Liver (tissue), 9 donors: ENCODE results near the gene TBC1D16. TPM values are rescaled to one million over a fixed set of nuclear protein-coding genes. Genes with fewer than 3 reads are reported as not detected.

Source experiments
- DNase-seq: peaks from one replicate; pipeline ENCODE4 v3.0.0-alpha.2; 2017; ENCODE audit warnings: low spot score
- H3K27ac ChIP-seq, 2 donors: one replicate each; pipeline ENCODE4 v1.7.0; 2013; ENCODE audit warnings: inconsistent platforms in 2 of 2, low read length in 2 of 2, control low read depth in 1 of 2, low read depth in 1 of 2, mild to moderate bottlenecking in 1 of 2
- H3K27me3 ChIP-seq, 4 donors: one replicate each; pipeline versions ENCODE4 v1.6.1 to v1.7.0; 2013; ENCODE audit warnings: low read length in 3 of 4, inconsistent platforms in 1 of 4, mild to moderate bottlenecking in 1 of 4, moderate library complexity in 1 of 4; ENCODE audit not compliant: control insufficient read depth in 4 of 4, insufficient read depth in 4 of 4
- H3K36me3 ChIP-seq, 4 donors: one replicate each; pipeline versions ENCODE4 v1.6.1 to v1.7.0; 2013; ENCODE audit warnings: low read length in 3 of 4, mild to moderate bottlenecking in 3 of 4, low read depth in 1 of 4, moderate library complexity in 1 of 4; ENCODE audit not compliant: control insufficient read depth in 4 of 4, insufficient read depth in 3 of 4
- H3K4me1 ChIP-seq, 4 donors: one replicate each; pipeline versions ENCODE4 v1.6.1 to v1.7.0; 2013; ENCODE audit warnings: low read length in 3 of 4, mild to moderate bottlenecking in 3 of 4, moderate library complexity in 1 of 4; ENCODE audit not compliant: control insufficient read depth in 4 of 4, insufficient read depth in 4 of 4
- H3K4me3 ChIP-seq, 3 donors: one replicate each; pipeline versions ENCODE4 v1.6.1 to v1.7.0; 2013; ENCODE audit warnings: low read length in 3 of 3, control low read depth in 1 of 3, low read depth in 1 of 3, mild to moderate bottlenecking in 1 of 3
- H3K9ac ChIP-seq, 2 donors: one replicate each; pipeline ENCODE4 v1.7.0; 2013; ENCODE audit warnings: low read length in 2 of 2, mild to moderate bottlenecking in 2 of 2, moderate library complexity in 2 of 2, control low read depth in 1 of 2, low read depth in 1 of 2
- H3K9me3 ChIP-seq, 4 donors: one replicate each; pipeline versions ENCODE4 v1.6.1 to v1.7.0; 2013; ENCODE audit warnings: low read length in 3 of 4; ENCODE audit not compliant: control insufficient read depth in 4 of 4
- ATF3 ChIP-seq: IDR thresholded peaks from 2 replicates; pipeline ENCODE4 v1.6.1; 2016; ENCODE audit warnings: antibody characterized with exemption
- CTCF ChIP-seq: fragments of 150-350 bp; IDR thresholded peaks from 2 replicates; pipeline ENCODE4 v1.5.1; 2017; ENCODE audit warnings: improper control_type of control experiment, low read depth, low read length; ENCODE audit not compliant: missing input control
- FOXA2 ChIP-seq: IDR thresholded peaks from 2 replicates; pipeline ENCODE4 v1.6.1; 2016; ENCODE audit warnings: antibody characterized with exemption
- GABPA ChIP-seq, 2 donors: IDR thresholded peaks in 1 of 2; conservative IDR thresholded peaks in 1 of 2; 2 replicates each; pipeline ENCODE4 v1.6.1; 2016; ENCODE audit warnings: antibody characterized with exemption in 2 of 2, mild to moderate bottlenecking in 1 of 2, moderate library complexity in 1 of 2
- JUND ChIP-seq, 2 donors: IDR thresholded peaks; 2 replicates each; pipeline ENCODE4 v1.6.1; 2016; ENCODE audit warnings: antibody characterized with exemption in 2 of 2
- MAX ChIP-seq: IDR thresholded peaks from 2 replicates; pipeline ENCODE4 v1.6.1; 2016; ENCODE audit warnings: antibody characterized with exemption
- RAD21 ChIP-seq, 2 donors: IDR thresholded peaks; 2 replicates each; pipeline ENCODE4 v1.6.1; 2016; ENCODE audit warnings: antibody characterized with exemption in 2 of 2, mild to moderate bottlenecking in 2 of 2
- REST ChIP-seq: IDR thresholded peaks from 2 replicates; pipeline ENCODE4 v1.6.1; 2016; ENCODE audit warnings: antibody characterized with exemption, mild to moderate bottlenecking
- ZBTB33 ChIP-seq: IDR thresholded peaks from 2 replicates; pipeline ENCODE4 v1.6.1; 2016; ENCODE audit warnings: antibody characterized with exemption
- WGBS: extraction: QIAGEN DNeasy Blood & Tissue Kit; methylation state at CpG from one replicate; pipeline ENCODE4 v1.1.7; 2013; 5-methylcytosine and 5-hydroxymethylcytosine counted together
- polyA plus RNA-seq, 2 donors: library from polyadenylated mRNA; stranded (reverse) in 1 of 2; unstranded in 1 of 2; fragments of 200-250 nt in 1 of 2; fragments of >200 nt in 1 of 2; fragmentation: Nextera tagmentation in 1 of 2; extraction: Ambion mirVana in 1 of 2; gene quantifications; one replicate each; pipeline versions ENCODE4 v1.2.1 to v1.2.3, GENCODE V29; 2013 to 2015
- total RNA-seq, 2 donors: library from RNA; depleted of rRNA; stranded (reverse); fragments of >200 nt; gene quantifications; one replicate each; pipeline ENCODE4 v1.2.3, GENCODE V29; 2014
- donor health status: healthy.
- donor health status: healthy.
- donor health status: healthy.
- donor health status: healthy.
- donor health status: healthy.

The TBC1D16 gene
- total and polyA plus RNA-seq, 4 donors: 3.4 to 29.5 (median 4.7) TPM

GRCh38 chr17:80007939-80008338, 27.7 kb downstream of the TBC1D16 start:
- no peaks in the 10 kb centered on the region for H3K27me3 ChIP-seq

More at GRCh38 chr17:80007939-80008338, 27.7 kb downstream of the TBC1D16 start:
- H3K36me3 ChIP-seq: peaks cover 0 to 6% (median 2%) of the 10 kb centered on the region in 4 donors
- DNase-seq: no peak
- TF ChIP-seq CTCF (no peak), FOXA2 (no peak), REST (no peak), ATF3 (no peak), RAD21 (IDR thresholded peaks at IDR 0.05) (no peak), MAX (no peak), GABPA (IDR thresholded peaks at IDR 0.05 in 1 of 2, conservative IDR thresholded peaks at IDR 0.05 in 1 of 2) (no peak), ZBTB33 (no peak), JUND (IDR thresholded peaks at IDR 0.05) (no peak)
- 74% methylated on average over 10 of the region's 10 CpGs for WGBS
- no peaks in the 10 kb centered on the region for H3K9me3 ChIP-seq
- no peak overlapping the region for H3K9ac ChIP-seq
- no peak overlapping the region for H3K27ac ChIP-seq
- H3K4me1 ChIP-seq: peaks cover 3 to 24% (median 14%) of the 10 kb centered on the region in 4 donors
- no peak overlapping the region for H3K4me3 ChIP-seq
